DMS153 treated with DMSO at 0.1 percent for 48 hours (cell line): ENCODE results near the gene EXTL1.

ENCODE experiments used
- DNase-seq: peaks from one replicate; lab custom pipeline; 2025; ENCODE audit not compliant: unreplicated experiment; lab: John Stamatoyannopoulos, UW

The EXTL1 gene

DNA sequence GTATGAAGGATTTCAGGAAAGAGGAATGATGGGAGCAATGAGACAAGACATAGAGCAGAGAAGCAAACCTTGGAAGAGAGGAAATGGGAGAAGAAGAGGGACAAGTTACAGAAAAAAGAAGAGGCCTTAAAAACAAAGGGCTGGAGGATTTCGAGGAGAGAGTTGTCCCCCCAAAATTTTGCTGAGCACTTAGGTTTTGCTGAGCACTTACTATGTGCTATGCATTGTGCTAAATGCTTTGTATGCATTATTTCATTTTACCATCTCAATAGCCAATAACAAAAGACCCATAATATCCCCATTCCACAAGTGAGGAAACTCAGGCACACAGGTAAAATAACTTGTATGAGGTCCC lies 48.3 kb downstream of the EXTL1 start:
- DNase-seq, result no peak

DNA sequence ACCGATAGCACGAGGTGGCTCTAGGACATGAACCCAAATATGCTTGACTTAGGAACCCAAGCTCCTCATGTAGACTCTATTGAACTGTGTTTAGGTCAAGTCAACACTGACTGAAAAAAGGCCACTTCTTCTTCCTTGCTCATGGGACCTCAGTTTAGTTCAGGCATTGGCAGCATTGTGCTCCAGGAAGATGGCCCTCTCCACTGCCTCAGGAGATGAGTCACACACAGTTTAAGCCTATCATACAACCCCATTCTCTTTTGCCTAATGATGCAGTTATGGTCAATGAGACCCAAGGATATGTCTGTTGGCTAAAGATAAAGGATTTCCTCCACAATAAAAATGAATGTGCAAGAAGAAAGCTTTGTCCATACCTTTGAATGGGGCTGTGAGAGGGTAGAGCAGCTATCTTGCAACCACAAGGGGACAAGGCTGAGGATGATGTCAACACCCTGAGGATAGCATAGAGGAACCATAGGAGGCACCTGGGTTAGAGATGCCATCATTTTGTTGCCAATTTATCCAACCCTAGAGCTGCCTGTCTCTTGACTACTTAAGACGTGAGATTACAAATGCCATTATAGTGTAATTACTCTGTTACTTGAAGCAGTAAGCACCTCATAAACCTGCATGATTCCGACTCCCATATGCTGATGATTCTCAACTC lies 48.9 kb downstream of the EXTL1 start:
- no peak for DNase-seq

DNA sequence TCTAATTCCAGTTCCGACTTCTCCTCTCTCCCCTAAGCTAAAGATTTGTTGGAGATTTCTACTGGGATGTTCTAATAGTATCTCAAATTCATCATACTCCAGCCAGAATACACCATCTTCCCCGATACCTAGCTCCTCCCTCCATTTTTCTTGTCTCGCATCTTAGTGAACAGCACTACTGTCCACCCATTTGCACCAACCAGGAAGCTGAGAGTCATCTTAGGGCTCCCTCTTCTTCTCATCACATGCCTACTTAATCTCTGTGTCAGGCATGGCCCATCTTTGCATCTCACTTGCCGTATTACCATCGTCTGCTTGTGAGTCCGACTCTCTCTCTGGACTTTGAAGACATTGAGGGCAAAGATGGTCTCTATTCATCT lies 49.4 kb downstream of the EXTL1 start:
- no peak for DNase-seq

DNA sequence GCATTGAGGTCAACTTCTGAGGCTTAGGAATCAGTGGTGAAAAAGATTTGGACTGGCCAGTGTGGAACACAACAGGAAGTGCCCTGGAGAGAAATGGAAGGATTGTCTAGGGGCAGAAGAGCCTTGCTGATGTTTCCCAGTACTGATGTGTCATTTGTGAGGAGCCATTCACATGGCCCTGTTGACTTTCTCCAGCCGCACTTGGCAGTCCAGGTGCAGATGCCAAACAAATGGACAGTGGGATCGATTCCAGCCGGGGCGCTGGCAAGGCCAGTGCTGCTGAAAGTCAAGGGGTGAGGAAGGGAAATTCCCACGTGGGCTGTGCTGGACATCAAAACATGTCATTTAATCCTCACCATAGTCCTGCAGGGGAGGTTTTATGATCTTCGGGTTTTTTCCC lies 50.7 kb downstream of the EXTL1 start:
- no peak for DNase-seq

DNA sequence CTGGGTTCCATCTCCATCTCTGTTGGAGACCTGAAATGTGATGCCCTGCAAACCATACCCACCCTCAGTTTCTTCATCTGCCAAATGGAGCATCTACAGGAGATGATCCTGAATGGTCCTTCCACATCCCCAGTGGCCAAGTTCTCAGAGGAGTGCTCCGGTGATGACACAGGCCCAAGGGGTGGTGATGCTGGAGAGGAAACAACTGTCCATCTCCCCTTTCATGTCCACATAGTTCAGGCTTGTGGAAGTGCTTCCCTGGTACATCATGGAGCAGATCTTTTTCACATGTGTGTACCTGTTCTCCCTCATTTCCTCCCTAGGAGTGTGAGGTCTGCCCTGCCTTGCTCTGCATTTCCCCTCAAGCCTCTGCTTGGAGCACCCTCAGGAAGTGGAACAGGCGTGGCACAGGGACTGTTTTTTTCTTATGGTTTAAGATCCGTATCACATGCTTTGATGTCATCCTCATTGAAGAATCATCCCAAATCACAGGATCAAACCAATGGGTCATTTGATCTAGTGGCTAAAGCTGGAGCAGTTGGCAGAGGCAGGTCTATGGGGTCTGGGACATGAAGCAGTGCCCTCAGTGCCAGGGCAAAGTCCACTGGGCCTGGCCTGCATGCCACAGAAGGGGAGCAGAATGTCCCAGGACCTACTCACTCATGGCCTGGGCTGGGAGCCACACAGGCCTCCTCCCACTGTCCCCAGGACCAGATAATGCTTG lies 54.0 kb downstream of the EXTL1 start:
- DNase-seq, result no peak

DNA sequence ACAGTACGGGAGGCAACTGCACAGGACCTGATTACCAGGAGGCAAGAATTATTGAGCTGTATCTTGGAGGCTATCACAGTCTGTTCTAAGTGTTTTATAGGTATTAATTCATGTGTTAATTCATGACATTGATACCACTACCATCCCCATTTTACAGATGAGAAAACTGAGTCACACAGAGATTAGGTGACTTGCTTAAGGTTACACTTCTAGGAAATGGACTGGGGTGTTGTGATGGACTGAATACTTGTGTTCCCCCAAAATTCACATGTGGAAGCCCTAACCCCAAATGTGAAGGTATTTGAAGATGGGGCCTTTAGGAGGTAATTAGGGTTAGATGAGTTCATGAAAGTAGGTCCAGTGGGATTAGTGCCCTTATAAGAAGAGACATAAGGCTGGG lies 55.9 kb downstream of the EXTL1 start:
- DNase-seq, result no peak

DNA sequence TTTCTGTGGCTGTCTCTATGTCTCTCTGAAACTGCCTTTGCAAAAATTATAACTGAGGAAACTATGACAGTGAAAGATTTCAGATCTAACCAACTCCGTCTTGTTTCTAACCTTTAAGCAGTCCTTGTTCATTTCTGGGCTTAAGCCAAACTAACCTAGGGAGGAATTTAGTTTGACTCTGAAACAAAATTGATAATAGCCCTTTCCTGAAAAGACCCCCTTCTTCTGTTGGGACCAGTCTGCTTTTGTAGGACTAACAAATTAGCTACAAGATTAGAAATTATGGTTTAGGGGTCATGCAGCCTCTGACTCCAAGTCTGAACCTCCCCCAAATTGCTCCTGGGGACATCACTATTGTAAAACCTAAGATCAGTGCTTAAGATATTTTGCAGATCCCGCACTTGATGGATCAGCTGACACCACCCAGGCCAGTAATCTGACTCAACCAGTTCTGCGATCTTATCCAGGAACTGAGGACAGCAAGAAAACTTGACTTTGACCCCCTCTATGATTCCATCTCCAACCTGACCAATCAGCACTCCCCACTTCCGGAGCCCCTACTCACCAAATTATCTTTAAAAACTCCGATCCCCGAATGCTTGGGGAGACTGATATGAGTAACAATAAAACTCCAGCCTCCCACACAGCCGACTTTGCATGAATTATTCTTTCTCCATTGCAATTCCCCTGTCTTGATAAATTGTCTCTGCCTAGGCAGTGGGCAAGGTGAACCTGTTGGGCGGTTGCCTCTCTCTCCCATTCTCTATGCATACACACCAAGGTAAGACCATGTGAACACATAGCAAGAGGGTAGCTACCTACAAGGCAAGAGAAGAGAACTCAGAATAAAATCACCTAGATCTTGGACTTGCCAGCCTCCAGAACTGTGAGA lies 57.0 kb downstream of the EXTL1 start:
- no peak for DNase-seq

DNA sequence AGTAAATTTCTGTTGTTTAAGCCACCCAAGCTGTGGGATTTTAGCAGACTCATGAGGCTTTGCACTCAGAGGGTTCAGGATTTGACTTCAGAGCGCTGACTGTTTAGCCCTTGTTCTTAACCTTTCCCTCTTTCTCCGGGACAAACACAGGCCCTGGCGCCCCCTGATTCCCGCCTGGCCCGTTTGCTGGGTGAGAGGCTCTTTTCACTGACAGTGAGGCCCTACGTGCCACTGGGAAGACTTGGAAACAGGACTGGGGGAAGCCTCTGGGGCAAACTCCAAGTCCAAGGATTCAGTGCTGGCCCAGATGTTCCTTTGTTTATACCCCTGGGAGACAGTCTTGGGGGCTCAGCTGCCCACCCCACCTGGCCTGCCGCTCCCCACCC lies 57.6 kb downstream of the EXTL1 start:
- no peak for DNase-seq

DNA sequence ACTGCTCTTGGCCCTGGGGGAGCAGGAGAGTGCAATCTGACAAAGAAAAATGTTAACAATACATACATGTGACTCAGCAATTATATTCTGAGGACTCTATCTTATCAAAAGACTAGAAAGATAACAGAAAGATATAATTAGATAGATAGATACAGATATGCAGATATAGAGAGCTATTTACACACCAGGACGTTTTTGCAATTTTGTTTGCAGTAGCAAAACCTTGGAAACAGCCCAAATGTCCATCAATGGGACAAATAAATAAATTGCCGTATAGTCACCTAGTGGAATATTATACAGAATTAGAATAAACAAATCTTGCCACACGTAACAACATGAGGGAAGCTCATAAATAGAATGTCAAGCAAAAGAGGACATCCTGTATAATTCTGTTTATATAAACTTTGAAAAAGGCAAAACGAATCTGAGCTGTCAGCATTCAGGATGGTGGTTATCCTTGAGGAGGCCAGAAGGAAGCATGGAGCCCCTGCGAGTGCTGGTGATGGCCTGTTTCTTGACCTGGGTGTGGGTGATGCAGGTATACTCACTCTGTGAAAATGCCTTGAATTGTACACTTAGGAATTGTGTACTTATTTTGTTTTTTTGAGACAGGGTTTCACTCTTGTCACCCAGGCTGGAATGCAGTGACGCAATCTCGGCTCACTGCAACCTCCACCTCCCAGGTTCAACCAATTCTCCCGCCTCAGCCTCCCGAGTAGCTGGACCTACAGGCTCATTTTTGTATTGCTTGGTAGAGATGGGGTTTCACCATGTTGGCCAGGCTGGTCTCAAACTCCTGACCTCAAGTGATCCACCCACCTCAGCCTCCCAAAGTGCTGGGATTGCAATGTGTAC lies 58.6 kb downstream of the EXTL1 start:
- no peak for DNase-seq

DNA sequence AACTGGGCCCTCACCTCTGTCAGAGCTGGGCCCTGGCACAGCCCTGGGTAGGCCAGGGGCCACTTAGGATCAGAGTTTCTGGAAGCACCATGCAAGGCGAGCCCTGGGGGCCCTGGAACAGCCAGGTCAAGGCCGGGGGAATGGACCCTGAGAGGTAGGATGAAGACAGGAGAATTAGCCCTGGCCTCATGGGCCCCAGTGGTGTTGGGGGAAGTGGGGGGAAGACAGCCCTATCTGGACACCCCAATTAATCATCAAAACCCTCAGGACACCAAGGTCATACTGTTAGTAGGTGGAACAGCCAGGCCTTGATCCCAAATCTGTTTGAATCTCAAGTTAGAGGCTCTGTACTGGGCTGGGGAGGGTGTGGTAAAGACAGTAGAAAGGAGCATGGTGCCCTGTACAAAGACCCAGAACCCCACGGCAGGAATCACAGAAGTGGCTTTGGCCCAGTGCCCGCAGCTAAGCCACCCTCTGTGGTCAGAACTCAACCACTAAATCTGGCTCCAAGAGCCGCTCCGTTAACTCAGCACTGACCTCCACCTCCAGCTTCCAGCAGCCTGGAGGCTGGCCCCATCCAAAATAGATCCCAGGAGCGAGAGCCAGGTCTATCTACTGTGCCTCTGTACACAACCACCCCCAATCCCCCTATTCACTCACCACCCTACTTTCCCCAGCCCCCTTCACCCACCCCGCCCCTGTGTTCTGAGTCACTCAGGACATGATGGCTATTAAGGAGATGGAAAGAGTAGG lies 59.9 kb downstream of the EXTL1 start:
- DNase-seq, result no peak

DNA sequence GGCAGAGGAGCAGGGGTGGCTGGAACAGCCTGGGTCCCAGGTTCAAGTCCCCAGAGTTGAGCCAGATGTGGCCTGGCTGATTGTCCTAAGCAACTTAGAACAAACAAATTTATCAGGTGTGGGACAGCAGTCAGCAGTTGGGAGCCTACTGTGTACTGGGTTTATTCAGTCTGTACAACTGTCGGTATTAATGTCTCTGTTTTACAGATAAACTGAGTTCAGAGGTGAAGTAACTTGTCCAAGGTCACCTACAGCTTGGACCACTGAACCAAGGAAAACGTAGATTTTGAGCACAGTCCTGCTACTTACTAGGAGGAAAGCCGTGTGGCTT lies 60.4 kb downstream of the EXTL1 start:
- DNase-seq, result no peak

DNA sequence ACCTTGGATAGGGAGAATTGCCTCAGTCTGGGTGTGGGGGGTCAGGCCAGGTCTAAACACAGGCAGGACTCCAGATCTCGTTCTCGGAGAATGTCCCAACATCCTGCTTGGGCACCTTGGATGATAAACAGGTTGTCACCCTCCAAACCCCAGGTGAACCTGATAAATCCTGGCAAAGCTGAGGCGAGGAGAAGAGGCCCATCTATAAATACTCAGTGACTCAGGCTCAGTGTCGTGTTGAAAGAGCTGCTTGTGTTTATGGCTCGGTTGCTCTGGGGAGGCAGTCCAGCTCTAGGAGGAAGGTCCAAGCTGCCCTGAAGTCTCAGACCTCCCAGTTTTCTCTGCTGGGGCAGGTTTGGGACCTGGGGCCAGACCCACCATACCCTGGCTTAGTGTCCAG lies 61.6 kb downstream of the EXTL1 start:
- no peak for DNase-seq

DNA sequence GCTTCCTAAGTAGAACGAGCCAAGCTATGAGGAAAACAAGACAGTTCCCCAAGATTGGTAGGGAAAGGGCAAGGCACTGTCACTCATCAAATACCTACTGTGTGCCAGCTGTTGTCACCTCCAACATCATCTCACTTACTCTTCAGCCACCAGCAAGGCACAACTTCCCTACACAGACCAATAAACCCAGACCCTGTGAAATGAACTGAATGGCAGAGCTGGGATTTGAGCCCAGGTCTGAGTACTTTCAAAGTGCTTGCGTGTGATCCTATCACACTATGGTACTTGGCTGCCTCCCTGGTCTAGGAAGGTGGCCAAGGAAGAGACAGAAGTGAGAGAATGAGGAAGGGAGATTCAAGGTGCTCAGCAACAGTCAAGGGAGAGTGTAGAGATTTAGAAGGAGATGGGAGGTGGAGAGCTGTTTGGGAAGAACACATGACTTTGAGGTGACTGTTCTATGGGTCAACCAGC lies 62.6 kb downstream of the EXTL1 start:
- DNase-seq, result no peak

DNA sequence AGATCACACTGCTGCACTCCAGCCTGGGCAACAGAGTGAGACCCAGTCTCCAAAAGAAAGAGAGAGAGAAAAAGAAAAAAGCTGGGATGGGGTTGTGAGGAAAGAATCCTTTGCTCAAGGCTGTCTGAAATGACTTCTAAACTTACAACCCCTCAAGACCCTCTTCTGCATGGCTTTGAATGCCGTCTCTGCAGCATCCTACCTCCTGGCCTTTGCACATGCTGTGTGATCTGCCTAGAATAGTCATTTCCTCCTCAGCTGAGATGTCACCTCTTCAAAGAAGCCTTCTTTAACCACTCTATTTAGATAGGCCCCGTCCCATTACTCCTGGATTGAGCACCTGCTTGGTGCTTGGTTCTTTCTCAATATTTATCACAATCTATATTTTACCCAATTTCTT lies 63.3 kb downstream of the EXTL1 start:
- no peak for DNase-seq
